Hepatocyte (in vitro differentiated cells): ENCODE measurements around the gene RPP21. TPM values are rescaled to one million over a fixed set of nuclear protein-coding genes. Genes with fewer than 3 reads are reported as not detected.
A peak's percentile ranks its signal among the peaks of the same experiment; 100 is the strongest.

Experiments
- DNase-seq: peaks from one replicate; pipeline ENCODE4 v3.0.0-alpha.2; 2016; ENCODE audit warnings: low spot score
- H2AFZ ChIP-seq: fragments of 200-600 bp; sonication (generic); 2 replicates; pipeline ENCODE4 v1.6.0; 2016; ENCODE audit warnings: antibody characterized with exemption, mild to moderate bottlenecking
- H3K27ac ChIP-seq: fragments of 200-600 bp; sonication (generic); 2 replicates; pipeline ENCODE4 v1.5.1; 2016; ENCODE audit warnings: mild to moderate bottlenecking
- H3K27me3 ChIP-seq: fragments of 200-600 bp; sonication (generic); 2 replicates; pipeline ENCODE4 v1.6.1; 2016
- H3K36me3 ChIP-seq: fragments of 200-600 bp; sonication (generic); replicated peaks from 2 replicates; pipeline ENCODE4 v1.5.1; 2016; ENCODE audit warnings: low read depth; ENCODE audit not compliant: insufficient read depth
- H3K4me1 ChIP-seq: fragments of 200-600 bp; sonication (generic); 2 replicates; pipeline ENCODE4 v1.5.1; 2016; ENCODE audit warnings: mild to moderate bottlenecking, moderate library complexity; ENCODE audit not compliant: insufficient read depth
- H3K4me2 ChIP-seq: fragments of 200-600 bp; sonication (generic); 2 replicates; pipeline ENCODE4 v1.6.0; 2016
- H3K4me3 ChIP-seq: fragments of 200-600 bp; sonication (generic); 2 replicates; pipeline ENCODE4 v1.5.1; 2016; ENCODE audit warnings: mild to moderate bottlenecking
- H3K79me2 ChIP-seq: fragments of 200-600 bp; sonication (generic); 2 replicates; pipeline ENCODE4 v1.6.0; 2017; ENCODE audit warnings: mild to moderate bottlenecking
- H3K9me2 ChIP-seq: fragments of 200-600 bp; sonication (generic); replicated peaks from 2 replicates; pipeline ENCODE4 v1.6.0; 2017; ENCODE audit warnings: mild to moderate bottlenecking; ENCODE audit not compliant: insufficient read depth
- H3K9me3 ChIP-seq: fragments of 200-600 bp; sonication (generic); 2 replicates; pipeline ENCODE4 v1.5.1; 2016; ENCODE audit warnings: low read depth, mild to moderate bottlenecking
- H4K20me1 ChIP-seq: fragments of 200-600 bp; sonication (generic); 2 replicates; pipeline ENCODE4 v1.6.0; 2016; ENCODE audit warnings: mild to moderate bottlenecking; ENCODE audit not compliant: insufficient read depth, poor library complexity, severe bottlenecking
- EZH2 ChIP-seq: fragments of 200-600 bp; sonication (generic); IDR thresholded peaks from 2 replicates; pipeline ENCODE4 v1.6.1; 2016; ENCODE audit warnings: antibody characterized with exemption, mild to moderate bottlenecking, borderline replicate concordance
- EZH2phosphoT487 ChIP-seq: fragments of 200-600 bp; sonication (generic); IDR thresholded peaks from one replicate; pipeline ENCODE4 v1.6.1; 2018; ENCODE audit warnings: antibody characterized with exemption, mild to moderate bottlenecking, low read depth, moderate library complexity; ENCODE audit not compliant: unreplicated experiment, severe bottlenecking
- WGBS: methylation state at CpG from one replicate; pipeline ENCODE4 v1.1.6; 2016; ENCODE audit warnings: low lambda C conversion rate; ENCODE audit errors: missing lambda C conversion rate; 5-methylcytosine and 5-hydroxymethylcytosine counted together
- polyA plus RNA-seq: library from polyadenylated mRNA; unstranded; fragments of >200 nt; fragmentation: Nextera tagmentation; extraction: Ambion mirVana; gene quantifications from 2 replicates; pipeline ENCODE4 v1.2.1, GENCODE V29; 2016
- total RNA-seq: library from RNA; depleted of rRNA; stranded (reverse); fragments of >200 nt; gene quantifications from 2 replicates; pipeline ENCODE4 v1.2.3, GENCODE V29; 2014
- TF ChIP-seq, protein P1 (sequence below): fragments of 200-600 bp; sonication (generic); IDR thresholded peaks from 2 replicates; pipeline ENCODE4 v1.5.1; 2016; ENCODE audit warnings: antibody characterized with exemption, mild to moderate bottlenecking; ENCODE audit not compliant: poor library complexity

The RPP21 gene
- total and polyA plus RNA-seq, 2 experiments from 2014 or later, result 40.8 to 87.2 TPM

- peak overlapping the region; percentile 83 for H2AFZ ChIP-seq
- H3K27ac ChIP-seq, result peak overlapping the region; percentile 98
- no peaks in the 10 kb centered on the region for H3K9me2 ChIP-seq
- TF ChIP-seq EZH2 (no peak), EZH2phosphoT487 (no peak)
- peak; percentile 83 for DNase-seq
- H3K36me3 ChIP-seq, result no peaks in the 10 kb centered on the region
- no peaks in the 10 kb centered on the region for H3K27me3 ChIP-seq
- peaks cover 60% of the 10 kb centered on the region for H3K79me2 ChIP-seq
- no peaks in the 10 kb centered on the region for H3K9me3 ChIP-seq
- 7% methylated on average over 9 of the region's 10 CpGs for WGBS
- peak overlapping the region; percentile 78 for H3K4me3 ChIP-seq
- H3K4me1 ChIP-seq, result peaks cover 13% of the 10 kb centered on the region
- peaks cover 43% of the 10 kb centered on the region for H4K20me1 ChIP-seq
- peak overlapping the region; percentile 89 for H3K4me2 ChIP-seq
Measured at GRCh38 chr6:30325150-30325872, 19.6 kb upstream of the RPP21 start.

GRCh38 chr6:30325873-30326525 lies 19.0 kb upstream of the RPP21 start:
- Histone ChIP-seq H2AFZ (peak overlapping the region; percentile 83), H3K4me2 (peak overlapping the region; percentile 89), H3K4me3 (peak overlapping the region; percentile 78), H3K79me2 (peaks cover 53% of the 10 kb centered on the region), H3K36me3 (no peaks in the 10 kb centered on the region), H3K9me2 (no peaks in the 10 kb centered on the region), H4K20me1 (peaks cover 37% of the 10 kb centered on the region), H3K4me1 (peaks cover 13% of the 10 kb centered on the region), H3K9me3 (no peaks in the 10 kb centered on the region), H3K27ac (peak overlapping the region; percentile 98), H3K27me3 (no peaks in the 10 kb centered on the region)
- under 1% methylated on average over 28 of the region's 29 CpGs for WGBS
- no peak for TF ChIP-seq EZH2
- no peak for TF ChIP-seq EZH2phosphoT487
- TF ChIP-seq, protein P1, sequence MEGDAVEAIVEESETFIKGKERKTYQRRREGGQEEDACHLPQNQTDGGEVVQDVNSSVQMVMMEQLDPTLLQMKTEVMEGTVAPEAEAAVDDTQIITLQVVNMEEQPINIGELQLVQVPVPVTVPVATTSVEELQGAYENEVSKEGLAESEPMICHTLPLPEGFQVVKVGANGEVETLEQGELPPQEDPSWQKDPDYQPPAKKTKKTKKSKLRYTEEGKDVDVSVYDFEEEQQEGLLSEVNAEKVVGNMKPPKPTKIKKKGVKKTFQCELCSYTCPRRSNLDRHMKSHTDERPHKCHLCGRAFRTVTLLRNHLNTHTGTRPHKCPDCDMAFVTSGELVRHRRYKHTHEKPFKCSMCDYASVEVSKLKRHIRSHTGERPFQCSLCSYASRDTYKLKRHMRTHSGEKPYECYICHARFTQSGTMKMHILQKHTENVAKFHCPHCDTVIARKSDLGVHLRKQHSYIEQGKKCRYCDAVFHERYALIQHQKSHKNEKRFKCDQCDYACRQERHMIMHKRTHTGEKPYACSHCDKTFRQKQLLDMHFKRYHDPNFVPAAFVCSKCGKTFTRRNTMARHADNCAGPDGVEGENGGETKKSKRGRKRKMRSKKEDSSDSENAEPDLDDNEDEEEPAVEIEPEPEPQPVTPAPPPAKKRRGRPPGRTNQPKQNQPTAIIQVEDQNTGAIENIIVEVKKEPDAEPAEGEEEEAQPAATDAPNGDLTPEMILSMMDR, result no peak
- DNase-seq, result peak; percentile 64

DNA sequence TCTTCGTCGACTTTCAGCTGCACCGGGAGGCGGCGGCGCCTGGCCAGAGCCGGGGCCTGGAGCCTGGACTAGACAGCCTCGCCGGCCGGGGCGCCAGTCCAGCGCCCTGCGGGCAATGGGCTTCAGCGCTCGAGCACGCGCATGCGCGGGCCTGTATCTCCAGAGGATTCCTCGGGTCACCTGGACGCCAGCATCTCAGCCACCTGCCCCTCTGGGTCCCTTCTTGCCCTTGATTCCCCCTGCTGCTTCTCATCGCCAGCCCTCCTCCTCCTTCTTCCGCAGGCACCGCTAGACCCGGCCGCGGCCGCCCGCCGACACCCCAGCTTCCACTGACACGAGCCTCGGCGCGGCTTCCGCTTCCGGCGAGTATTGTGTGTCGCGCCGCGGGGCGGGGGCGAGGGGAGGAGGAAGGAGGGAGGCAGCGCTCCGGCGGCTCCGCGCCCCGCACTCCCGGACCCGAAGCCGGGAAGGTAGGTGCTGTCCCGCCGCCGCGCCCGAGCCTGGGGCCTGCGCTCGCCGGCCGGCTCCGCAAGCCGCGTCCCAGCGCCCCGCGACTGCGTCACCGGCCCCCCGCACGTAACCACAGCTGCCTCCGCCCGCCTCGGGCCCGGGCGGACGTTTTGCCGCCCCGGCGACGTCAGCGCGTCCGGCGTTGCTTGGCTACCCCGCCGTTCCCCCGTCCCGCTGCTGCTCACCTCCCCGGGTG lies 18.3 kb upstream of the RPP21 start, which contains the start of gene TRIM39:
TRIM39 (plus strand) TSS at position 402 of the 706 bp plus-strand sequence. CDS start 2,391 bp downstream, outside the sequence.
- TF ChIP-seq, protein P1, result no peak
- no peak for TF ChIP-seq EZH2
- TF ChIP-seq EZH2phosphoT487, result no peak
- no peaks in the 10 kb centered on the region for H3K9me3 ChIP-seq
- peak within 1 kb of the TSS; percentile 83 for H2AFZ ChIP-seq
- H3K27ac ChIP-seq, result peak within 1 kb of the TSS; percentile 98
- peak within 1 kb of the TSS; percentile 78 for H3K4me3 ChIP-seq
- H3K36me3 ChIP-seq, result no peaks in the 10 kb centered on the region
- peaks cover 31% of the 10 kb centered on the region for H4K20me1 ChIP-seq
- DNase-seq, result peak; percentile 94
- H3K4me1 ChIP-seq, result peaks cover 13% of the 10 kb centered on the region
- H3K9me2 ChIP-seq, result no peaks in the 10 kb centered on the region
- 1% methylated on average over 45 of the region's 90 CpGs for WGBS
- no peaks in the 10 kb centered on the region for H3K27me3 ChIP-seq
- peaks cover 46% of the 10 kb centered on the region for H3K79me2 ChIP-seq
- peak within 1 kb of the TSS; percentile 89 for H3K4me2 ChIP-seq
